Stimulated activated CD8-positive, alpha-beta memory T cell treated with anti-CD3 and anti-CD28 coated beads, Interleukin-15, amount 100 ng/mL, for 1 hour (primary cell): ENCODE data around the gene SMAD3.

ENCODE experiments used
- DNase-seq: peaks from one replicate; pipeline ENCODE4 v3.0.0-alpha.2; 2020; ENCODE audit warnings: low read depth

The SMAD3 gene

GRCh38 chr15:67199881-67200763 lies 134.7 kb downstream of the SMAD3 start:
- no peak for DNase-seq

DNA sequence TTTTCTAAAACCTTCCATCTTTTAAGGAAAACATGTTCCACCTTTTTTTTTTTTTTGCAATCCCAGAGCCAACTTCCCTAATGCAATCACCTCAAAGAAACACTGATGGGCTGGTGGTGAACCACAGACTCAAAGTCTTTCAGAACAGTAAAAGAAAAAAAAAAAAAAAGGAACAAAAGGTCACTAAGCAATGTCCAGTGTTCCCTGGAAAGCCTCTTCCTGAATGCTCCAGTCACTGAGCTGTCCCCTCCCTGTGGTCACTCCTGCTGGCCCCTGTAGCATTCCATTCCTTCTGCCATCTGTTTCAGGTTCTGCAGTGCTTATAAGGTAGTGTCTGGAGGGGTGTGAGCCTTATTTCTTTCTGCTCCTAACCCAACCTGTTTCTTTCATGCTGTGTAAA lies 135.7 kb downstream of the SMAD3 start:
- no peak for DNase-seq

- no peak for DNase-seq
Observed at GRCh38 chr15:67202091-67202490, 136.7 kb downstream of the SMAD3 start.

DNA sequence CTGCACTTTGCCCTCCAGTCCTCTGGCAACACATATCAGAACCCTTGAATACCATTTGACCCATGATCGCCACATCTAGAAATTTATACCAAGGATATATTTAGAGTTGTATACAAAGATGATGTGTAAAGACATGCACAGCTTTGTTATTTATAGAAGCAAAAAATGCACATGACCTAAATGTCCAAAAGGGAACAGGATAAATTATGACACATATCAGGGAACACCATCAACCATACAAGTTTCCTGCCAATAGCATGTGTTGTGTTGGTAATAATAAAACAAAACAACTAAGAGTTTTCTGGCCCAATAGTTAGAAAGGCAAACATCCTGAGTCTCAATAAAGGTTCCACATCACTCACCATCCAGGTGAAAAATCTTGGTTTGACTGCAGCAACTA lies 137.6 kb downstream of the SMAD3 start:
- DNase-seq = no peak

GRCh38 chr15:67207555-67208207 lies 142.3 kb downstream of the SMAD3 start:
- no peak for DNase-seq

GRCh38 chr15:67208396-67208795 lies 143.0 kb downstream of the SMAD3 start:
- no peak for DNase-seq

DNA sequence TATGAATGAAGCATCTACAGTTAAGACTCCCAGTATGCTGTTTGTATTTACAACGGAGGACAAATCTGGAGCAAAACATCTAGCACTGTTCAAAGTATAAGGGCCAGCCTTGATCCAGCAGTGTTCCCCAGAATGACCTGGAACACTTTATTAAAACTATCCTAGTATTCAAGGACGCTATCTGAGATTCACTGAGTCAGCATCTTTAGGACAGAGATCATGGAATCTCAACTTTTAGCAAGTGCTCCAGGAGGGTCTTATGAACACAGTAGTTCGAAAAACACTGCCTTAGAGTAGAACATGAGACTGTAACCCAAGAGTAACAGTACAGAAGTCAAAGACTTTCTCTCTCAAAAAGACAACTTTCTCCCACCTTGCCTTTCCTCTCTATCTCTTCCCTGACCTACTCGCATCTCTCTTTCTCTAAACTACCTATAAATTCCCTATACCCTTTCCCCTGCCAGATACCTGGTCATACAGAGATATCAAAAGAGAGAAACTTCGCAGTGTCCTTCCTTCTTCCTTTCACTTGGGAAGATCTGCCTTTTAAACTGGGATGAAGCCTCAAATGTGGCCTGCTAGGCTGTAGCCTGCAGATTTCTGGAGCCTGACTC lies 145.3 kb downstream of the SMAD3 start:
- DNase-seq = no peak

DNA sequence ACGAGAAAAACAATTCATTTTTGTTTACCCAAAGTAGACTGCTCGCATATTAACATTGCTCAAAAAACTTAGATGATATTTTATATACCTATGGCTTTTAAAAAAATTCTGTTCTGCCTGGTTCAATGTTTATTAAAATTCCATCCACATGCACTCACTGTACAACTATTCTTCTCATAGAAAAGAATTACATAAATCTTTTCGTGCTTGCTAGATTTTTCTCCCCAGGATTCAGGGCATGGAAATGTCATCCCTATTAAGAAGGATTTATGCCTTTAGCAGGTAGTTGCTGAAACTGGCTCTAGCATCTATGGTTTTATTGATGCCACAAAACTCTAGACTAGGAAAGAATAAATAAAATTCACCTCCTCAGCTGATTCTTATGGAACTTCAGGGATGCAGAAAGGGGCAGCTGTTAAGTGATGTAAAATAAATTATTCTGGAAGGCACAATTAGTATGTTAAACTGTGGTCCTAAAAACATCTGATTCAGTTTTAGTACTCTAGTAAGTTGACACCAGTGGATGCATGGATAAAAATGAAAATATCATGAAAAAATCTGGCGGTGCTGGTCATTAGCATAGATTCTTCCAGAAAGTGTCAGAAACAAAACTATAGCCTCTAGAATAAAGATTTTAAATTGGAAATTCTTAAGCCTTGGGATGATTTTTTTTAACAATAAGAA lies 147.4 kb downstream of the SMAD3 start:
- no peak for DNase-seq

GRCh38 chr15:67215102-67215501 lies 149.7 kb downstream of the SMAD3 start:
- DNase-seq = no peak

- DNase-seq = no peak
Observed at GRCh38 chr15:67216859-67217258, 151.5 kb downstream of the SMAD3 start.

DNA sequence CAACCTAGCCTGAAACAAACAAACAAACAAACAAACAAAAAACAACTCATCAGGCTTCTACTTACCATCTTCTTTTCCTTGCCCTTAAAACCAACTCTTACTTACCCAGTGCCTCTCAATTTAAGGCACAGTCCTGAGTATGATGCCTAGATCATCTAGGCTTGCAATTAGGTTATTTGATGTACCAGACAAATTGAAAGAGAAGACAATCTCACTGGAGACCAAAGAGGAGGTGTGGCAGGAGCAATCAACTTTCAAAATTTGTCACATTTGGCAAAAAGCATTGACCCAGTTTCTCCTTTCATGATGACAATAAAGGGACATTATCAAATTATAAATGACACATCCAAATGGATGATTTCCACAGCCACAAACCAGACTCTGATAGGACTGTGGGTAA lies 153.0 kb downstream of the SMAD3 start:
- no peak for DNase-seq

- DNase-seq = no peak
Observed at GRCh38 chr15:67219288-67219687, 153.9 kb downstream of the SMAD3 start.

DNA sequence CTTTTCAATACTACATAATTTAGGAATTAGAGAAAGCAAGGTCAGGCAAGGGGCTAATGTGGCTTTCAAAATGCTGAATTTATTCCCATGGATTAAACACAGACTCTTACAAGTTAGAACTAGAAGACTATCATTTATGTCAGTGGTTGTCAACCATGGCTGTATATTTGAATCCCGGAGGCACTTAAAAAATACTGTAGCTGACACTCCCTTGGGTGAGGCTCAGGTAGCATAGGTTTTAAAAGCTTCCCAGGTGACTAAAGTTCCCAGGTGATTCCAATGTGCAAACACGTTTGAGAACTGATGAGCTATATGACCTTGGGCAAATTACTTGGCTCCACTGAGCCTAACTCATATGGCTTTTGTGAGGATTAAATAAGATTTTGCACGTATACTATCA lies 159.5 kb downstream of the SMAD3 start:
- no peak for DNase-seq

DNA sequence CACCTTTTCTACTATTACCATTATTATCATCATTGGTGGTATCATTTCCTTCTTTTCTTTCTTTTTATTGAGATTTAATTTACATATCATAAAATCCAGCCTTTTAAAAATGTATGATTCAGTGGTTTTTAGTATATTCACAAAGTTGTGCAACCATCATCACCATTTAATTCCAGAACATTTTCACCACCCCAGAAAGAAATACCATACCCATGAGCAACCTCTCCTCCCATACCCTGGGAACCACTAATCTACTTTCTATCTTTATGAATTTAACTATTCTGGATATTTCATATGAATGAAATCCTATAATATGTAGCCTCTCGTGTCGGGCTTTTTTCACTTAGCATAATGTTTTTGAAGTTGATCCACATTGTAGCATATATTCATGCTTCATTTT lies 159.9 kb downstream of the SMAD3 start:
- no peak for DNase-seq

- no peak for DNase-seq
Observed at GRCh38 chr15:67227431-67227830, 162.0 kb downstream of the SMAD3 start.

- DNase-seq = no peak
Observed at GRCh38 chr15:67227846-67228245, 162.4 kb downstream of the SMAD3 start.

DNA sequence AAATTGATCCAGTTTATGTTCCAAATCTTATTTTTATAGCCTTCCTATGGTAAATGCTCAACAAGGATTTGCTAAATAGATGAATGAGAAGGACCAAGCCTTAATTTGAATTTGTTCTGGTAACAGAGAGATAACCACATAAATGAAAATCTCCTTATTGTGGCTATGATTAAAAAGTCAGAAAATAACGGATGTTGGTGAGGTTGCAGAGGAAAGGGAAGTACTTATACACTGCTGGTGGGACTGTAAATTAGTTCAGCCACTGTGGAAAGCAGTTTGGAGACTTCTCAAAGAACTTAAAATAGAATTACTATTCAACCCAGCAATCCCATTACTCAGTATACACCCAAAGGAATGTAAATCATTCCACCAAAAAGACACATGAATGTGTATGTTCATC lies 162.9 kb downstream of the SMAD3 start:
- DNase-seq = no peak

DNA sequence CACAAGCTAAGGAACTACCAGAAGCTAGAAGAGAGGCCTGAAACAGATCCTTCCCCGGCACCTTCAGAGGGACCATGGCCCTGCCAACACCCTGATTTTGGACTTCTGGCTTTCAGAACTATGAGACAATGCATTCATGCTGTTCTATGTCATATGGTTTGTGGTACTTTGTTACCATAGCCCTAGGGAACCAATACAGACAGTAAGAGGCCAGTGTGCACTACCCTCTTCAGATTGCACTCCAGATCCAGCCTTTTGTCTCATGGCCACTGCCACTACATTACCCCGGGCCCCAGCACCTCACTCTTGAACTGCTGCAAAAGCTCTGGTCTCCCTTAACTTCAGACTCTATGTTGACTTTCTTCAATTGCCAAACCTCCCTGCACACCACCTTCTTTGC lies 165.1 kb downstream of the SMAD3 start:
- no peak for DNase-seq

GRCh38 chr15:67232591-67232990 lies 167.2 kb downstream of the SMAD3 start:
- DNase-seq = no peak

DNA sequence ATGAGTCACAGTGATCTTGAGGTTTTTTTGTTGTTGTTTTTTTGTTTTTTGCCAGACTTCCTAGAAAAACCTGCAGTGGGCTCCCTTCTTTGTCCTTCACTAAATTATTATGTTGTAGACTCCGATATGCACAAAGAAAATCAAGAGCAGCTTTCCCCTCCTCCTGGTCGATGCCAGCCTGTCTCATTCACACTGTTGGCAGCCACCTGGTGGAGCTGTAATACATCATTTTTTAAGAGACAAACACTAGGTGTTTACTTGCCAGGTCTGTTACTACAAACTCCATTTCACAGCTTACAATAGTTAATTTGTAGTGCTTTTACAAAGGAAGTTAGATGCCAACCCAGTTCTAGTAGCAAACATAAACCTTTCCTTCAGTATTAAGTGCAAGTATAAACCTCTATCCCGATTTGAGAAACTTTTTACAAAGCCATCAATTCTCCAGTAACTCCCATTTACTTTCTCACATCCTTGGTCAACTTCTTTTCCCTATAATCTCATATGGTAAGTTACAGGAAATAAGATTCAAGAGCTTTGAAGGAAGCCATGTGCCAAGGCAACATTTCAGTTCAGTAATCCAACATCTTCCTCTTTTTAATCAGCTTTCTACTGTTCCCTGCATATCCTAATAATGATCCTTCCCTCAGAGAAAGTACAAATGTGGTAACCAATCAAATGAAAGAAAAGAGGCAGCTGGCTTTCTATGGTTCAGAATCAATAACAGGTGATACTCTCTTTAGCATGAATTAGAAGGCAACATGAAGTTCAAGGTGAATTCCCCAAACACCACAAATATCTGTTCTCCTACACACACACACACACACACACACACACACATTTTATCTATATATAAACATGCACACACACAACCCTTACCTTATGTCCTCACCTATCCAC lies 175.1 kb downstream of the SMAD3 start:
- DNase-seq = no peak

DNA sequence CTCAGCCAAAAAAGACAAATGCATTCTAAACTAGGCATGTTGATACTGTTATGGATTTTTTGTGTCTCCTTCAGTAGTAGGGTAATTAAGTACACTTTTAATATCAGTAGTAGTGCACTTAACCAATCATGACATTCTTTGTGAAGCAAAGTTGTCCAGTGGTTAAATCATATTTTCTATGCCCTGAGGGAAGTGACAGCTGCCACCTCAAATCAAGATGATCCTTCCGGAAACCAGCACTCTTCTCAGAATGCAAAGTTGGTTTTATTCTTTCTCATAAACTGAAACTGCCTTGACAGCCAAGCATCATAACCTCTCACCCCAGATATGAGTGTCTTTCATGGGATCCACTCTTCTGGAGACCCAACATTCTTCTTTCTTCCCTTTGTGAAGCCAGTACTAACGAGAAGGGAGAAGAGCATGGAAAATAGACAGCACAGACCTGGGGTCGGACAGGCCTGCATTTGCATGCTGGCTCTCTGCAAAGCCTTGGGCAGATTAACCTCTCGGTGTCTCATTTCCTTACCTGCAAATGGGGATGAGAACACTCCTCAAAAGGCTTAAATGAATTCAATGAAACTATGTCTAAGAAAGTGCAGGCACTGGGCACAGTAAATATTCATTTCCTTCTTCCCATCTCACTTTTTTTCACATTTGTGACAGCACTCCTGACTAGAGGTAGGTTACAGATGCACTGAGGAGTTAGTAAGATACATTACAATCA lies 175.9 kb downstream of the SMAD3 start:
- no peak for DNase-seq
